ENCODE data around the gene KDSR.
A peak's percentile ranks its signal among the peaks of the same experiment; 100 is the strongest.

KDSR gene, protein sequence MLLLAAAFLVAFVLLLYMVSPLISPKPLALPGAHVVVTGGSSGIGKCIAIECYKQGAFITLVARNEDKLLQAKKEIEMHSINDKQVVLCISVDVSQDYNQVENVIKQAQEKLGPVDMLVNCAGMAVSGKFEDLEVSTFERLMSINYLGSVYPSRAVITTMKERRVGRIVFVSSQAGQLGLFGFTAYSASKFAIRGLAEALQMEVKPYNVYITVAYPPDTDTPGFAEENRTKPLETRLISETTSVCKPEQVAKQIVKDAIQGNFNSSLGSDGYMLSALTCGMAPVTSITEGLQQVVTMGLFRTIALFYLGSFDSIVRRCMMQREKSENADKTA

DNA sequence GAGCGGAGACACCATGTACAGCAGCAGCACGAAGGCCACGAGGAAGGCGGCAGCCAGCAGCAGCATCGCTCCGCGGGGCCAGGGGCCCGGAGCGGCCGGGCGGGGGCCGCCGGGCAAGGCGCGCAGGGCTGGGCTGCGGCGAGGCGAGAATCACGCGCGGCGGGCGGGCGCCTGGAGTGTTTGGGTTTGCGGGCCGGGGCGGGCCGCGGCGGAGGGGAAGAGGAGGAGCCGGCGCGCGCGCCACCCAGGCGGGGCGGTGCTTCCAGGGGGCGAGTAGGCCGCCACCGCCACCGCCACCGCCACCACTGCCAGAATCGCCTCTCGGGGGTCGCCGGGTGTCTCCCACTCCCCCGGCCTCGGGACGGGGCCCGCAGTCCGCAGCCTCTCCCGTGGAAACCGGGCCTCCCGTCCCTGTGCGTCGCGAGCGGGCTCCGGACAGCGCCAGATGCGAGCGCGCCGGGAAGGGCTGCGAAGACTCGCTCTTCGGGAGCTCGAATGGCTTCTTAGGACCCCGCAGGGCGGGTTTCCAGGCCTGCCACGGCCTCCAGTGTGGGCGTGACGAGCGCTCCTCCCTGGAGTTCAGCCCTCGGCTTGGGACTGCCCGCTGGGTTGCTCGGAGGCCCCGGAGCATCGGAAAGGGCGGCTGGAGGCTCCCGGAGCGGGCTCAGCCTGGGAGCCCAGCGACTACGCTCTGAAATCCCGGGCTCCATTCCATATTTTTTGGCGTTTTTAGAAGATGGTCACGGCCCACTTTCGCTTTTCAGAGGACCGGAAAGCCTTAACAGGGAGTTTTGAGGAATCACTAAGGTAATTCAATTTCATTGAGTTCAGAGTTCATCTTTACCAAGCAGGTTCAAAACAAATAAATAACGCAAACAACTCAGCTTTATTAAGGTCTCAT, at the start of gene KDSR:
Gene KDSR (minus strand): TSS at position 154 of the 901 bp plus-strand sequence. CDS start 88 bp downstream, at position 66.
- FAIRE-seq: peak; percentile 89

DNA sequence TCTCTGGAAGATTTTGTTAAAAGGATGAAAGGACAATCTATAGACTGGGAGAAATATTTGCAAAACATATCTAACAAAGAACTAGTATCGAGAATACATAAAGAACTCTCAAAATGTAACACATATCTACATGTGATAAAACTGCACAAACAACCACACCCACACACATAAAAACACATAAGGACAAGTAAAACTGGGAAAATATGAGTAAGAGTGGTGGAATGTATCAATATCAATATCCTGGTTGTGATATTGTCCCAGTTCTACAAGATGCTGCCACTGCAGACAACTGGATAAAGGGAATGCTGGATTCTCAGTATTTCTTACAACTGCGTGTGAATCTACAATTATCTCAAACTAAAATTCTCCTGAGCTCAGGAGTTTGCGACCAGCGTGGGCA, 45.9 kb upstream of the KDSR start:
- FAIRE-seq: no peak

DNA sequence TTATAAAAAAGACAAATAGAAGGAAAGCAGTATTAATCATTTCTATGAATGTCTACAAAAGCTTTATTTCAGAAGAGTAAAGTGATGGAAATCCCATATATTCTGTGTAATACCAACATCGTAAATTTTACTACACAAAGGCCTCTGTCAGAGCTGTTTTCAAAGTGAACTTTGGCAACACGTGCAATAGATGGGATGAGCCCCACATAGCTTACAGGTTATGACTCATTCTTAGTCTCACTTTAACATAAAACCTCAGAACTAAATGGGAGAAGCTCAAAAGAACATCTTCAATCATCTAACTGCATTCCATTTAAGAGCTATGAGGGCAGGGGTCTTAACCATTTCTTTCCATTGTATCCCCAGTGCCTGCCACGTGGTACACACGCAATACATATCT, 43.8 kb upstream of the KDSR start:
- FAIRE-seq: no peak

DNA sequence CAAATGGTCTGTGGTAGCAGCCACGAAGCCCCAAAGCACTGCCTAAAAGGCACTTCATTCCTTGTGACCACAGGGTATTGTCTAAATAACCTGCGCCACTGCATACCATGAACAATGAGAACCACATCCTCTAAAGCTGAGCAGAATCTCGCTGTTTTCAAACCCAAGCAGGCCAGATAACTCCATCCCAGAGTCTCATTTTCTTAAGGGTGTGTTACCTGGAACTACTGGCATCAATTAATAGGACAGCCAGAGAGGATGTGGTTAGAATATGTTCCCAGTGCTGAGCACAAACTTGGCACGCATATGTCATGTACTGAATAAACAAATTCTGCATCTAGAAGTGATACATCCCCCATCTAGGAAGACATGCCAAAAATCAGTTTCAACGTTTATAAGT, 42.3 kb upstream of the KDSR start:
- FAIRE-seq: no peak

DNA sequence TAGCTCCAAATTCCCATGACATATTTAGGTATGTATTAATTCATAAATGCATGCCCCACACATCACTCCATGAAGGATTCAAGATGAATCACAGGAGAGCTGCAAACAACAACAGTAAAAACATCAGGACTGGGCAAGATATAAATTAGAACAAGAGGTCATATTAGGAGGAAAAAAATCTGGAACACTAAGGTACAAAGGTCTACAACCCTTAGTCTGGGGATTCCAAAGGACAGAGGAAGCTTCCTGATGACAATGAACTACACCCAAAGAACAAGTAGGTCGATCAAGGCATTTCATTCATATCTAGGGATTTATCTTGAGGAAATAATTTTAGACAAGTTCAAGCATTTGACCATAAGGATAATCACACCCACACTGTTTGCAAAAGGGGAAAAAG, 40.7 kb upstream of the KDSR start:
- no peak for FAIRE-seq

DNA sequence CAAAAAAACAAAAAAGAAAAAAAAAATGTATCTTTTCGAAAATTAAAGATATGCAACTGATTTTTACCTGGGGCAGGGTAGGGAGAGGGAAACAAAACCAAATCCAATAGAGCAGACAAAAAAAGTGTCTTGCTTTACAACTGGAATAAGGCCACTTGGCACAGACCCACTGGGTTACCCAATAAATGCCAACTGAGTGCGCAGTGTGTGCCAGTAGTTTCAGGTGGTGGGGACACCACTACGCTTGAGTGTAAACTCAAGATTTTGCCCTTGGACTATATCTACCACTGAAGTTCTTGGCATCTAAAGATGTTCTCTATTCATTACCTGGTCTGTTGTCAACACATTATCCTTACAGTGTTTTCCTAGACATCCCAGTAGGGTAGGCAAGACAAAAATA, 39.0 kb upstream of the KDSR start:
- no peak for FAIRE-seq

DNA sequence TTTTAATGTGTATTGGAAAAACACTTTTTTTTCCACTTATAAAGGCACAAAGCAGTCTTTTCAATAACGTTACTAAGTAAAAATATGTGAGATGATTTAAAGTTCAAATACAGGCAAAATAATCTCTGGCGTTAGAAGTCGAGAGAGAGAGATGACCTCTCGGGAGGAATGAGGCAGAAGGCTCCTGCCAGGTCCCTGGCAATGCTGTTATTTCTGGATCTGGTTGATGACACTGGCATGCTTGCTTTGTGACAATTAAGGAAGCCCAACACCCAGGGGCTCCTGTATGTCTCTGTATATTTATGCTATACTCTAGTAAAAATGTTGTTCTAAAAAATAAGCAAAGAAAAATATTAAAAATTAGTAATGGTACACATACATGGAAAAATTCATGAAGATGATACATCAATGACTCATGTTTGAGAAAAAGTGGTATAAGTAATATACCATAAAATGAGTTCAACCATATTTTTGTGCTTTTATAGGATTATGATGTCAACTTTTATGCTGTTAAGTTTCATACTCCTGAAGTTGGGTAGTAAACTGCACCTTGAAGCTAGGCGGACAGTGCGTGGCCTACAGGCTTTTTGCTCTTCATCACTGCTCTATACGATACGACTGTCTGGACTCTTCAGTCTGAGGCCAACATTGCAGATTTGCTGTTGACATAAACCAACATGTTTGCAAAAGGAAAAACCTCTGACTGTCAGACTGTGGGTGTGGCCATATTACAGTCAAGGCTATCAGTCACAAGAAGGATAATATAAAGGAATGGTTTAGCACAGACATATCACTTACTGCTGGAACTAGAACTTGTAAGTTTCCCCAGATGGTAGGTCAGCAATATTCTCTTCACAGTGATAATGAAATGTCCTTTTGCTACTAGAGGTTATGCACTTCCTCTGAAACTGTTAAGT, 35.5 kb upstream of the KDSR start:
- FAIRE-seq: no peak

DNA sequence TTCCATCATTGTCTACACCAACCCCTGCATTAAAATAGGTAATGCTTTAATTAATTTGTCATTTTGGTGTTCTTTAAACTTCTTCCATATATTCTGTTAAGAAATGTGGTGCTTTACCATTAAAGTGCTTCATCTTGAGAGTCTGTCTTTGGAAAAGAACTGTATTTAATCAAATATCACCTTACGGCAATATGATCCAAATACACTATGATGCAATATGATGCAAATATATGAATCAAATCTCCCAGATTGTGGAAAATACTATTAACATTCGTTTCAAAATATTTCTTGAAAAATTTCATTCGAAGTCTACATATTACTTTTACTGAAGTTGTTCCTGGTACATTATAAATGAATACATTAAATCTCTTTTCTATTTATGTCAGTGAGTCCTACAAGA, 32.3 kb upstream of the KDSR start:
- FAIRE-seq: peak; percentile 74

DNA sequence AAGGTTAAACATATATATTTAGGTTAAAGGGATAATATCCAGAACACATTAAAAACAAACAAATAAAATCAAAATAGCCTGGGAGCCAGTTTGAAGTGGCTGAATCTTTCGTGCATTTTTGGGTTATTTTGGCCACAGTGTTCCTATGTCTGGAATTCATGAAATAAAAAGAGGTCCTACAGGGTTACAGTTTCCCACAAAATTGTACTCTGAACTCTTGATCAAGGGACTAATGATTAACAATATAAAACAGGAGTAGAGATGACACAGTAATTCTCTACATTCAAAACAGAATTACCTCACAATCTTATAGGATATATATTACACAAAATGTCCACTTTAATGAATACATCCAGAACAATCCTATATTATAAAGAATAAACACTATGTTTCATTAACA, 30.3 kb upstream of the KDSR start:
- FAIRE-seq: no peak

DNA sequence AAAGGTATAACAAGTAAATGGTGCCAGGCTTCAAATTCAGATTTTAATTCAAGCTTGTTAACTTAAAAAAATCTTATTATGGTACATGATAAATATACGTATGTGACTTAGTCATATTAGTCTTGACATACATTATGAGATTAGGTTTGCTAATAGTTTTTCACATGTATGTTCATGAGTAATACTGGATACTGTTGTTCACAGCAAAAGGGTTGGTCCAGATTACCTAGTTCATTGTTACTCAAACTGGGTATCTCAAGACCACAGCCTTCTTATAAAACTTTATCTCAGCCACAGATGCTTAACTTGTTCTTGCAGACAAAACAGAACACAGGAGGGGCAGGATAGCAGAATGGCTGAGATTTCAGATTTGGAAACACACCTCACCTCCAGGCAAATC, 28.5 kb upstream of the KDSR start:
- peak; percentile 5 for FAIRE-seq

DNA sequence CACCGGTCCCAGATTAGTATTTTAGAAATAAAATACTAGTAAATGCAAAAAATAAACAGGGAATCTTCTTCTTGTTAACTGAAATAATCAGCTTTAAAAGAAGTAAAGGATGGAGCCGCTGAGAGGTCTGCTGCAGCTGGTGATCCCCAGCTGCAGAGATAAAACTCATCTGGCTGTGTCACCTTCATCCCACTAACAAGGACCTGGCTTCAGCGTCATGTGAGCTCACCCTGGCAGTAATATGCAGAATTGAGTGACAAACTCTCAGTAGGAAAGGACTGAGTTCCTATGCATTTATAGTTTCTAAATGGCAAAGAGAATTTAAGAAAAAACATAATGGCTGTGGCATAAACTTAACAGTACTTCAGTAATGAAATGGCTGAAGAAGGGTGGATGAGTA, 27.9 kb upstream of the KDSR start:
- FAIRE-seq: no peak

DNA sequence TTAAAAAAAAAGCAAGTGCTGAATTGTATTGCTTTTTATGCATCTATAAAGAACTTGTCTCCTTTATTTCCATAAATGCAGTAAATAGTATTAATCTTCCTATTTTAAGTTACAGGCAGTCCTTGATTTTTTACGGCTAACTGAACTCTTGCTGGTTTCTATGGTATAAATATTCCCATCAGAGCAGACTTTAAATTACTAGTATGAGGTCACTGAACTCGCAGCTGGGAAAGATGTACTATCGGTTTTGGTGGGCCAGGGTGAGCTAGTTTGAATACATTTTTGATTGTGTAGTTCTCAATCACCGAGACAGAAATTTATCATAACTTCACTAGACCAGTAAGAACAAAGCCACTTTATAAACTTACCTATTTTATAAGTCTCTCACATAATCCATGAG, 20.9 kb upstream of the KDSR start:
- no peak for FAIRE-seq

DNA sequence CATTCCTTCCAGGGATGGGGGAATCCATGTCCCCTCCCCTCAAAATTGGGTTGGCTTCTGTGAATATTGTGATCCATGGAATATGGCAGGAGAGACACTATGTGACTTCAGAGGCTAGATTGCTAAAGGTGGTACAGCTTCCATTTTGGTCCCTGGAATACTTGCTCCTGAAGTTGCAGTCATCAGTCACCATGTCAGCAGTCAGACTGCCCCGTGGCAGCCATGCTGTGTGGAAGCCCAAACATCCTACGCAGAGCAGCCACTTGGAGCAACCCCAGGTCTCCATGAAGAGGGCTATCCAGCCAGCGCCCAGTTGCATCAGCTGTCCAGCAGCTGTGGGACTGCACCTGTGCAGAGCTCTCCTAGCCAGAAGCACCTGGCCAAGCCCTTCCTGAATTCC, 15.8 kb upstream of the KDSR start:
- no peak for FAIRE-seq

DNA sequence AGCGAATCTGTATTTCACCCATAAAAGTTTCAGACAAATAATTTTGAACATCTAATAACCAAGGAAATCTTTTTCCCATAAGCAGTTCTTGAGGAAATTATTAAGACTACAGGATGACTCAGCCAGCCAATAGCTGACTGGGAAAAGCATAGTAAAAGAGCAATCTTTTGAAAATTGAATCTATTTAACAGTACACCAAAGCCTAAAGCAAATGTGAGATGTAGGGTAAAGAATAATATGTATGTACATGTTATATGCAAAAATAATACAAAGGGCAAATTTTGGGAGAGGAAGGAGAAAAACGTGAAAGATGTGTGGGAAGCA, 12.6 kb upstream of the KDSR start:
- no peak for FAIRE-seq

DNA sequence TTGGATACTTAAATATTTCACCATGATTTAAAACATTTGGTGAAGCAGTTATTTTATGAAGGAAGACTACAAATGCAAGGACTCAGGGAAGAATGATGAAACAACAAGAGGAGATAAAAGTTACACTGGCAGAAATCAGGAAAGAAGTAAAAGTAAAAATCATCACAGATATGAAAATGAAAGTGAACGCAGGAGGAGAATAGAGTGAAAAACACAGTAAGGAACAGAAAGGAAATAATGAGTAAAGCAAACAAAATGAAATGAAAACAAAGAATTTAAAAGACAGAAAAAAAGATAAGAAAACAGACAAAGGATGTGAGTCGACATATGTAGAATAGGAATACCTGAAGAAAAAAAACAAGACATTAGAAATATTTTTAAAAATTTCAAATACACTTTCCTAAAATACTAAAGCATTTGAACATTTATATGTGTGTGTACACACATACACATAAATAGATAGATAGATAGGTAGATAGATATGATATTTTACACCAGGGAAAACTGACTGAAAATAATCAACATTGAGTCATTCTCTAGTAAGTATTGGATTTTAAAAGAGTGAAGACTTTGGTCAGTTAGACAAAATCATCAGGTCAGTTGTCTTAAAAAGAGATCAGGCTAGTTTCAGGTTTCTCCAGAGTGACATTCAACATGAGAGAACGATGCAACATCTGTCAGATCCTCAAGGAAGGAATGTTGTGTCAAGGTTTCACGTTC, 12.1 kb upstream of the KDSR start:
- no peak for FAIRE-seq

DNA sequence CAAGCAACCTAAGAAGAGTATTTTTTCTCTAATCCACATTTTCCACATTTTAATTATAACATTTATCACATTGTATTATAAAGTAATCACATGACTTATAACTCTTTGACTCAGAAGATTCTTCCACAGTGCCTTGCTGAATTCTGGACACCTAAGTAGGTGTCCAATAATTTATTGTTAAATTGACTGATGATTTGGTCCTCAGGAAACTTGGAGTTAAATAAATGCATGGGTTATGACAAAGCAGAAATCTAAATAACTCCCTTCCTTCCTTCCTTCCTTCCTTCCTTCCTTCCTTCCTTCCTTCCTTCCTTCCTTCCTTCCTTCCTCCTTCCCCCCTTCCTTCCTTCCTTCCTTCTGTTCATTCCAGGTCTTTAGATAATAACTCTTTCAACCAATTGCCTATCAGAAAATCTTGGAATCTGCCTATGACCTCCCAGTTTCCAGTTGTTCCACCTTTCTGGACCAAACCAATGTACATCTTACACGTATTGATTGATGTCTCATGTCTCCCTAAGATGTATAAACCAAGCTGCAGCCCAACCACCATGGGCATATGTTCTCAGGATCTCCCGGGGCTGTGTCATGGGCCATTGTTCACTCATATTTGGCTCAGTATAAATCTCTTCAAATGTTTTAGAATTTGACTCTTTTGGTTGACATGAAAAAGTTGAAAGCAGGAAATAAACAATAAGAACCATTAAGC, 10.4 kb upstream of the KDSR start:
- no peak for FAIRE-seq

DNA sequence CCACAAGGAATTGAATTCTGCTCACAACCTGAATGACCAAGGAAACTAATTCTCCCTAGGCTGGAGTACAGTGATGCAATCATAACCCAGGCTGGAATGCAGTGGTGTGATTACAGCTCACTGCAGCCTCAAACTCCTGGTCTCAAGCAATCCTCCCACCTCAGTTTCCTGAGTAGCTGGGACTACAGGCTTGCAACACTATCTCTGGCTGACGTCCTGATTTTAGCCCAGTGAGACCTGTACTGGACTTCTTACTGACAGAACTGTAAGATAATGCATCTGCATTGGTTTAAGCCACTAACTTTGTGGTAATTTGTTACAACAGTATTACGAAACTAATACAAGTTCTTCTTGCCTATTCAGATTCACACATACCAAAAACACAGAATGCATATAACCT, 9.5 kb upstream of the KDSR start:
- FAIRE-seq: no peak

DNA sequence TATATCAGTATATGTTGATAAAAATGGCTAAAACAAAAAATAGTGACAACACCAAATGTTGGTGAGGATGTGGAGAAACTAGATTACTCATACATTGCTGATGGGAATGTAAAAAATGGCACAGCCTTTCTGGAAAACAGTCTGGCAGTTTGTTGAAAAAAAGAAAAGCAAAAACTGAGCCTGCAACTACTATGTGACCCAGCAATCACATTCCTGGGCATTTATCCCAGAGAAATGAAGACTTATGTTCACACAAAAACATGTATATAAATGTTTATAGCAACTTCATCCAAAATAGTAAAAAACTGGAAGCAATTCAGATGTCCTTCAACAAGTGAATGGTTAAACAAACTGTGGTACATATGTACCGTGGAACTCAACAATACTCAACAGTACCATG, 7.5 kb upstream of the KDSR start:
- no peak for FAIRE-seq

DNA sequence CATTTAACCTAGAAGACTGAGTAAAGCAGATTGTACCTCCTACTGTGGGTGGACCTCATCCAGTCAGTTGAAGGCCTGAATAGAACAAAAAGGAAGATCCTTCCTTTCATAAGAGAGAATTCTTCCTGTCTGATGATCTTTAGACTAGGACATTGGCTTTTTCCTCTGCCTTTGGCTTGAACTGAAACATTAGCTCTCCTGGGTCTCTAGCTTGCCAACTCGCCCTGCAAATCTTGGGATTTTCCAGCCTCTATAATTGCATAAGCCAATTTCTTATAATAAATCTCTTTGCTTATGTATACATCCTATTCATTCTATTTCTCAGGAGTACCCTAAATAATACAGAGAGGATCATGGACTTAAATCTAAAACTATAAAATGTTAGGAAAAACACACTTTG, 6.2 kb upstream of the KDSR start:
- no peak for FAIRE-seq

DNA sequence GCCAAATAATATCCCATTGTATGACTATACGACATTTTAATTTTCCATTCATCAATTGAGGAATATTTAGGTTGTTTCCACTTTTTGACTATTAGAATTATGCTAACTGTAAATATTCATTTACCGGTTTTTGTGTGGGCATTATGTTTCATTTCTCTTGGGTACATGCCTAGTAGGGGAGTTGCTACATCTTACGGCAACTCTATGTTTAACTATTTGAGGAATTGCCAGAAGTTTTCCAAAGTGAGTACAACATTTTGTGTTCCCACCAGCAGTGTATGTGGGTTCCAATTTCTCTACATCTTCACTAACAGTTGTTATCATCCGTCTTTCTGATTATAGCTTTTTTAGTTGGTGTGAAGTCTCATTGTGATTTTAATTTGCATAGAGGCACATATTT, 1.6 kb upstream of the KDSR start:
- FAIRE-seq: no peak

DNA sequence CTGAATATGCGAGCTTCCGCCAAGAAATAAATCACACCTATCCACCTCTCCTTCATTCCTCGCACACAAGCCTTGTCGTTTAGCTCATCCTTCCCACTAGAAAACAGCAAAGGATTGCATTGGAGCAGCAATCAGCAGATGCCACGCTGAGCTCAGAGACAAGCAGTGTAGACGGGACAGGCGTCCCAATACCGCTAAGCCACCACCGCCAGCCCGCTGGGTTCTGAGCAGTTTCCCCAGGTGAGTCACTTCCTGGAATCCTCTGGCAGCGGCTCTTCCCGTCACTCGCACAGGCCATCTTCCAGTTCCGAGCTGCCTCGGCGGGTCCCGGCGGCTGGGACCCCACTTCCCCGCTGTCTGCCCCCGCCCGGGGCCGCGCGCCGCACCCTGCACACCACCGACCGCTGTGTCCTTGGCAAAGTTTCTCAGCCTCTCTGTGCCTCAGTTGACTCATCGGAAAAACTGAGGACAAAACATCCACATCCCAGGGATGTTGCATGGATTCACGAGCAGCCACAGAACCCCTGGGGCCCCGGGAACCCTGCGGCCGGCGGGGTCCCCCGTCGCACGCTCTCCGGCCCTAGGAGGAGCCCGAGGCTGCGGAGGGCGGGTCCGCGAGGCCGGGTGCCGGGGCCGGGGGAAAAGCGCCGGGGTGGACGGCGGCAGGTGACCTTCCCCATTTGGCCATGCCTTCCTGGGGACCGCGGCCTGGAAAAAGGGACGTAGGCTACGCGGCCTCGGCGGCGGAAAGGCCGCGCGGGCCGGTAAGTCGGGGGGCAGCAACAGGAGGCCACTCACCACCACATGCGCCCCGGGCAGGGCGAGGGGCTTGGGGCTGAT, 573 bp downstream of the KDSR start:
- no peak for FAIRE-seq
